GM13977 (cell line): Measurements from ENCODE around the gene MLN.

Experiments
- DNase-seq: peaks from one replicate; pipeline ENCODE4 v3.0.0; 2012; ENCODE audit warnings: low spot score
- CTCF ChIP-seq: IDR thresholded peaks from 2 replicates; pipeline ENCODE4 v1.5.1; 2012; ENCODE audit warnings: mild to moderate bottlenecking, control low read depth; ENCODE audit not compliant: insufficient read depth; ENCODE audit errors: extremely low read depth, missing control alignments
- in situ Hi-C: fragments of 300-500 bp; cut with MboI; formaldehyde crosslinking; loops from one replicate; pipeline ENCODE4 v1.12.0; 2022; ENCODE audit warnings: low sequenced_read_pairs, low pct_unique_long_range_greater_than_20kb, mixed read lengths, inconsistent platforms; ENCODE audit not compliant: unreplicated experiment

The MLN gene

GRCh38 chr6:33803571-33804053 is at the start of gene MLN:
TSS of gene MLN (minus strand) at chr6:33804003. CDS start at chr6:33801163, 2,840 bp downstream.
- DNase-seq, result no peak
- TF ChIP-seq CTCF, result no peak
- in situ Hi-C loops, result no loop called here

- TF ChIP-seq CTCF, result no peak
- in situ Hi-C loops, result no loop called here
- DNase-seq, result no peak
Observed at GRCh38 chr6:33853026-33853425, 49.2 kb upstream of the MLN start.

- no peak for TF ChIP-seq CTCF
- in situ Hi-C loops, result no loop called here
- DNase-seq, result no peak
Observed at GRCh38 chr6:33851959-33852358, 48.2 kb upstream of the MLN start.

- DNase-seq, result no peak
- no peak for TF ChIP-seq CTCF
- in situ Hi-C loops, result no loop called here
Observed at GRCh38 chr6:33850869-33851541, 47.2 kb upstream of the MLN start.

GRCh38 chr6:33850296-33850695 is 46.5 kb upstream of the MLN start:
- in situ Hi-C loops, result no loop called here
- no peak for TF ChIP-seq CTCF
- DNase-seq, result no peak

GRCh38 chr6:33849500-33850075 is 45.8 kb upstream of the MLN start:
- DNase-seq, result no peak
- TF ChIP-seq CTCF, result no peak
- in situ Hi-C loops, result no loop called here
